Endothelial cell of umbilical vein (primary cell): ENCODE data around the gene TRPM5. TPM values are rescaled to one million over a fixed set of nuclear protein-coding genes. Genes with fewer than 3 reads are reported as not detected.

ENCODE experiments used
- BruUV-seq: library from RNA; stranded (reverse); fragments of 400-500 nt; replicated peaks from 2 replicates; lab custom pipeline; 2021; lab: Mats Ljungman, UMichigan
- CTCF ChIA-PET: fragments of 300-600, 350-600 bp; sonication (Branson Sonifier 250); formaldehyde crosslinking; loops from one replicate; lab custom pipeline; 2021; ENCODE audit warnings: antibody characterized with exemption, inconsistent platforms; lab: Charles Lee
- POLR2A ChIA-PET: fragments of 300-600, 350-600 bp; sonication (Branson Sonifier 250); formaldehyde crosslinking; loops from one replicate; lab custom pipeline; 2021; ENCODE audit warnings: antibody characterized with exemption, inconsistent platforms; lab: Charles Lee
- DNase-seq: peaks from one replicate; pipeline ENCODE4 v3.0.0-alpha.2; 2011; ENCODE audit warnings: low read depth, low spot score
- FAIRE-seq: peaks from 2 replicates; lab custom pipeline; 2011; peaks lifted over from hg19 to GRCh38; lab: Jason Lieb, UNC
- H2AFZ ChIP-seq: 2 replicates; pipeline ENCODE4 v1.6.0; 2012; ENCODE audit warnings: low read depth, low read length, control low read depth, inconsistent platforms
- H3K27ac ChIP-seq: 2 replicates; pipeline ENCODE4 v1.5.1; 2011; ENCODE audit warnings: low read depth, mild to moderate bottlenecking, control low read depth, low read length, moderate library complexity; ENCODE audit not compliant: insufficient read depth
- H3K27me3 ChIP-seq, 2 experiments: 2 replicates each; pipeline versions ENCODE4 v1.6.0 to v1.6.1; 2011; ENCODE audit warnings: low read length in 2 of 2, mixed read lengths in 1 of 2; ENCODE audit not compliant: control insufficient read depth in 2 of 2, insufficient read depth in 2 of 2
- H3K36me3 ChIP-seq, 2 experiments: 2 replicates in 1 of 2; 3 replicates in 1 of 2; pipeline ENCODE4 v1.5.1; 2011; ENCODE audit warnings: low read length in 2 of 2, mild to moderate bottlenecking in 1 of 2, moderate library complexity in 1 of 2; ENCODE audit not compliant: control insufficient read depth in 2 of 2, insufficient read depth in 2 of 2; ENCODE audit errors: extremely low read depth in 1 of 2
- H3K4me1 ChIP-seq: 3 replicates; pipeline ENCODE4 v1.5.1; 2011; ENCODE audit warnings: mild to moderate bottlenecking, low read length; ENCODE audit not compliant: control insufficient read depth, insufficient read depth; ENCODE audit errors: extremely low read depth
- H3K4me2 ChIP-seq: 2 replicates; pipeline ENCODE4 v1.6.1; 2011; ENCODE audit warnings: low read length, control low read depth, mixed read lengths; ENCODE audit not compliant: insufficient read depth
- H3K4me3 ChIP-seq, 3 experiments: fragments of 200-600 bp in 1 of 3; sonication (generic), shearing (Covaris generic) in 1 of 3; replicated peaks in 1 of 3; 2 replicates each; pipeline ENCODE4 v1.5.1; 2011 to 2016; ENCODE audit warnings: control low read depth in 3 of 3, low read length in 3 of 3, mild to moderate bottlenecking in 2 of 3, inconsistent platforms in 1 of 3, low read depth in 1 of 3, moderate library complexity in 1 of 3; ENCODE audit not compliant: insufficient read depth in 1 of 3
- H3K79me2 ChIP-seq: 2 replicates; pipeline ENCODE4 v1.6.0; 2012; ENCODE audit warnings: low read length, inconsistent platforms; ENCODE audit not compliant: control insufficient read depth, insufficient read depth
- H3K9ac ChIP-seq: replicated peaks from 2 replicates; pipeline ENCODE3; 2011; ENCODE audit warnings: low read length, control low read depth; ENCODE audit not compliant: insufficient read depth; ENCODE audit errors: extremely low read depth
- H3K9me1 ChIP-seq: replicated peaks from 3 replicates; pipeline ENCODE4 v1.6.0; 2011; ENCODE audit warnings: mild to moderate bottlenecking, low read length; ENCODE audit not compliant: control insufficient read depth, insufficient read depth; ENCODE audit errors: extremely low read depth
- H3K9me3 ChIP-seq: replicated peaks from 2 replicates; pipeline ENCODE4 v1.5.1; 2012; ENCODE audit warnings: low read length, inconsistent platforms; ENCODE audit not compliant: control insufficient read depth, insufficient read depth
- H4K20me1 ChIP-seq: replicated peaks from 2 replicates; pipeline ENCODE3; 2011; ENCODE audit warnings: mild to moderate bottlenecking, low read length; ENCODE audit not compliant: control insufficient read depth, insufficient read depth; ENCODE audit errors: extremely low read depth
- EZH2 ChIP-seq: IDR thresholded peaks from 2 replicates; pipeline ENCODE4 v1.6.1; 2012; ENCODE audit warnings: borderline replicate concordance, low read depth, mild to moderate bottlenecking, moderate library complexity, low read length, inconsistent platforms; ENCODE audit not compliant: severe bottlenecking
- FOS ChIP-seq: IDR thresholded peaks from 2 replicates; pipeline ENCODE4 v1.6.1; 2011; ENCODE audit warnings: mild to moderate bottlenecking, low read length, moderate library complexity, borderline replicate concordance; ENCODE audit not compliant: insufficient read depth
- GATA2 ChIP-seq: IDR thresholded peaks from 2 replicates; pipeline ENCODE4 v1.7.0; 2011; ENCODE audit warnings: low read depth, mild to moderate bottlenecking, moderate library complexity, mixed read lengths, low read length; ENCODE audit not compliant: insufficient read length, insufficient read depth
- JUN ChIP-seq: IDR thresholded peaks from 2 replicates; pipeline ENCODE4 v1.6.1; 2011; ENCODE audit warnings: borderline replicate concordance, low read depth; ENCODE audit not compliant: insufficient read length, insufficient read depth
- MYC ChIP-seq: IDR thresholded peaks from one replicate; pipeline ENCODE4 v1.6.1; 2011; ENCODE audit warnings: mild to moderate bottlenecking, low read depth, low read length
- POLR2A ChIP-seq: IDR thresholded peaks from 2 replicates; pipeline ENCODE4 v1.6.1; 2012; ENCODE audit warnings: low read depth, mild to moderate bottlenecking, control low read depth, low read length
- POLR2AphosphoS5 ChIP-seq: IDR thresholded peaks from 2 replicates; pipeline ENCODE4 v1.6.1; 2012; ENCODE audit warnings: low read depth, mild to moderate bottlenecking, control low read depth, low read length, moderate library complexity; ENCODE audit not compliant: insufficient read depth
- dilution Hi-C: fragments of 300-500 bp; cut with MboI; formaldehyde crosslinking; loops from one replicate; pipeline ENCODE4 v1.15.0; 2019; ENCODE audit warnings: low sequenced_read_pairs; ENCODE audit not compliant: extremely low pct_ligation_motif_present
- intact Hi-C: fragments of 100-400 bp; cut with micrococcal nuclease; formaldehyde crosslinking; loops from one replicate; pipeline ENCODE4 v1.10.0; 2022
- polyA plus RNA-seq, 4 experiments: library from polyadenylated mRNA; depleted of rRNA in 3 of 4; stranded (reverse) in 3 of 4; unstranded in 1 of 4; fragments of >200 nt; gene quantifications; 2 replicates each; pipeline versions ENCODE4 v1.2.1 to v1.2.3, GENCODE V29; 2011 to 2012; ENCODE audit warnings: missing spikeins in 1 of 4
- total RNA-seq: library from RNA; stranded (reverse); gene quantifications from 2 replicates; pipeline ENCODE4 v1.2.3, GENCODE V29; 2021
- TF ChIP-seq, protein P1 (sequence below), 2 donors: IDR thresholded peaks; 1 replicate in 1 of 2; 2 replicates in 1 of 2; pipeline ENCODE4 v1.5.1; 2011; ENCODE audit warnings: low read length in 2 of 2, mild to moderate bottlenecking in 2 of 2, moderate library complexity in 2 of 2, control low read depth in 1 of 2, inconsistent platforms in 1 of 2, low read depth in 1 of 2; ENCODE audit not compliant: insufficient read depth in 1 of 2; ENCODE audit errors: extremely low read depth in 1 of 2
- TF ChIP-seq, protein P2 (sequence below): IDR thresholded peaks from 2 replicates; pipeline ENCODE4 v1.6.1; 2011; ENCODE audit not compliant: insufficient read depth, insufficient read length

TRPM5 gene
- total and polyA plus RNA-seq, 2 donors (not counting 3 experiments of a cell fraction or from before 2014, with no cell fraction given) = not detected

DNA sequence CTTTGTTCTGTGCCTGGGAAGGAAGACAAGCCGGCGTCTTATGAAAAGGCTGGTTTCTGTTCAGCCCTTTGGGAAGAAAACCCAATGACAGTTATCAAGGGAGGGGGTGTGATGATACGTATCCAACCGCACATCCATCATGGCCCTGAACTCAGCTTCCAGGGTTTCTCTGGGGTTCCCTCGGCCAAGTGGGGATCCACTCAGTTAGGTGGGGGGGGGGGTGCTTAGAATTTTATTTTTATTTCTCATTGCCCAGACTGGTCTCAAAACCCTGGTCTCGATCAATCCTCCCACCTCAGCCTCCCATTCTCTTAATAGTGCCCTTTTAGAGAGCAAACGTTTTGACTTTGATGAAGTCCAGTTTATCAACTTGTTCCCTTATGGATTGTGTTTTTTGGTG lies 26.2 kb upstream of the TRPM5 start:
- CTCF ChIA-PET = no interaction called here
- H3K4me3 ChIP-seq = no peak overlapping the region
- no peaks in the 10 kb centered on the region for H3K79me2 ChIP-seq
- H3K9me3 ChIP-seq = no peaks in the 10 kb centered on the region
- no peaks in the 10 kb centered on the region for H3K4me1 ChIP-seq
- H3K27me3 ChIP-seq = no peaks in the 10 kb centered on the region
- no peaks in the 10 kb centered on the region for H3K36me3 ChIP-seq
- H3K4me2 ChIP-seq = no peak overlapping the region
- dilution Hi-C loops = no loop called here
- FAIRE-seq = no peak
- BruUV-seq = no TSS peak
- H3K27ac ChIP-seq = no peak overlapping the region
- H3K9me1 ChIP-seq = no peaks in the 10 kb centered on the region
- POLR2A ChIA-PET = no interaction called here
- H4K20me1 ChIP-seq = no peaks in the 10 kb centered on the region
- H2AFZ ChIP-seq = no peak overlapping the region
- H3K9ac ChIP-seq = no peak overlapping the region
- no peak for DNase-seq
- intact Hi-C loops = no loop called here
- no peak for TF ChIP-seq MYC
- TF ChIP-seq JUN = no peak
- TF ChIP-seq FOS = no peak
- TF ChIP-seq POLR2AphosphoS5 = no peak
- TF ChIP-seq, protein P1, sequence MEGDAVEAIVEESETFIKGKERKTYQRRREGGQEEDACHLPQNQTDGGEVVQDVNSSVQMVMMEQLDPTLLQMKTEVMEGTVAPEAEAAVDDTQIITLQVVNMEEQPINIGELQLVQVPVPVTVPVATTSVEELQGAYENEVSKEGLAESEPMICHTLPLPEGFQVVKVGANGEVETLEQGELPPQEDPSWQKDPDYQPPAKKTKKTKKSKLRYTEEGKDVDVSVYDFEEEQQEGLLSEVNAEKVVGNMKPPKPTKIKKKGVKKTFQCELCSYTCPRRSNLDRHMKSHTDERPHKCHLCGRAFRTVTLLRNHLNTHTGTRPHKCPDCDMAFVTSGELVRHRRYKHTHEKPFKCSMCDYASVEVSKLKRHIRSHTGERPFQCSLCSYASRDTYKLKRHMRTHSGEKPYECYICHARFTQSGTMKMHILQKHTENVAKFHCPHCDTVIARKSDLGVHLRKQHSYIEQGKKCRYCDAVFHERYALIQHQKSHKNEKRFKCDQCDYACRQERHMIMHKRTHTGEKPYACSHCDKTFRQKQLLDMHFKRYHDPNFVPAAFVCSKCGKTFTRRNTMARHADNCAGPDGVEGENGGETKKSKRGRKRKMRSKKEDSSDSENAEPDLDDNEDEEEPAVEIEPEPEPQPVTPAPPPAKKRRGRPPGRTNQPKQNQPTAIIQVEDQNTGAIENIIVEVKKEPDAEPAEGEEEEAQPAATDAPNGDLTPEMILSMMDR (IDR thresholded peaks at IDR 0.05; ENCODE audit: extremely low read depth in 1 of 2, insufficient read depth in 1 of 2, low read depth in 1 of 2, low read length in 2 of 2) = no peak
- TF ChIP-seq EZH2 = no peak
- TF ChIP-seq GATA2 = no peak
- TF ChIP-seq, protein P2, sequence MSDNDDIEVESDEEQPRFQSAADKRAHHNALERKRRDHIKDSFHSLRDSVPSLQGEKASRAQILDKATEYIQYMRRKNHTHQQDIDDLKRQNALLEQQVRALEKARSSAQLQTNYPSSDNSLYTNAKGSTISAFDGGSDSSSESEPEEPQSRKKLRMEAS = no peak
- no peak for TF ChIP-seq POLR2A
